Kidney (tissue), 14 donors: ENCODE data around the gene TP63. TPM values are rescaled to one million over a fixed set of nuclear protein-coding genes. Genes with fewer than 3 reads are reported as not detected.

Experiments used
- DNase-seq, 5 donors: peaks; one replicate each; pipeline ENCODE4 v3.0.0-alpha.2; 2013 to 2020
- FAIRE-seq: peaks from 2 replicates; lab custom pipeline; 2012; peaks lifted over from hg19 to GRCh38; lab: Jason Lieb, UNC
- H3K27ac ChIP-seq, 2 donors: one replicate each; pipeline ENCODE4 v1.7.0; 2013; ENCODE audit warnings: low read depth in 2 of 2, low read length in 2 of 2, inconsistent platforms in 1 of 2
- H3K27me3 ChIP-seq: one replicate; pipeline ENCODE4 v1.7.1; 2013; ENCODE audit warnings: low read length, inconsistent platforms; ENCODE audit not compliant: control insufficient read depth, insufficient read depth
- H3K36me3 ChIP-seq, 3 donors: one replicate each; pipeline versions ENCODE4 v1.7.0 to v1.7.1; 2013; ENCODE audit warnings: low read length in 3 of 3, control low read depth in 1 of 3, inconsistent platforms in 1 of 3; ENCODE audit not compliant: insufficient read depth in 3 of 3, control insufficient read depth in 2 of 3
- H3K4me1 ChIP-seq, 3 donors: one replicate each; pipeline versions ENCODE4 v1.7.0 to v1.7.1; 2013; ENCODE audit warnings: low read length in 3 of 3, inconsistent platforms in 1 of 3, low read depth in 1 of 3; ENCODE audit not compliant: control insufficient read depth in 2 of 3, insufficient read depth in 2 of 3
- H3K4me3 ChIP-seq, 3 donors: one replicate each; pipeline versions ENCODE4 v1.7.0 to v1.8.1; 2013; ENCODE audit warnings: low read length in 3 of 3, control low read depth in 1 of 3, inconsistent platforms in 1 of 3
- H3K9ac ChIP-seq, 3 donors: one replicate each; pipeline versions ENCODE4 v1.7.0 to v1.7.1; 2013; ENCODE audit warnings: low read length in 3 of 3, control low read depth in 1 of 3, inconsistent platforms in 1 of 3
- H3K9me3 ChIP-seq, 3 donors: one replicate each; pipeline versions ENCODE4 v1.7.0 to v1.7.1; 2013; ENCODE audit warnings: low read length in 3 of 3, control low read depth in 1 of 3, inconsistent platforms in 1 of 3; ENCODE audit not compliant: control insufficient read depth in 2 of 3, insufficient read depth in 1 of 3
- CTCF ChIP-seq: IDR thresholded peaks from 3 replicates; pipeline ENCODE4 v1.5.1; 2012; ENCODE audit warnings: mild to moderate bottlenecking, moderate library complexity, borderline replicate concordance; ENCODE audit not compliant: insufficient read depth; ENCODE audit errors: extremely low read depth
- intact Hi-C: fragments of 100-400 bp; cut with DNase I; formaldehyde crosslinking; loops from one replicate; pipeline ENCODE4 v1.11.1; 2022
- polyA plus RNA-seq: library from polyadenylated mRNA; stranded (reverse); fragments of 350-450 nt; fragmentation: Illumina TruSeq; extraction: RNeasy Lipid Tissue Mini Kit (QIAGEN cat#74804); gene quantifications from one replicate; pipeline ENCODE4 v1.2.3, GENCODE V29; 2014; ENCODE audit warnings: low read depth, low replicate concordance; ENCODE audit not compliant: insufficient read depth
- total RNA-seq: library from RNA; stranded (reverse); fragmentation: NEBNext Ultra II Directional; extraction: Animal tissue kit (Norgen Biotek cat#: 25700); gene quantifications from one replicate; pipeline ENCODE4 v1.2.1, GENCODE V29; 2021
- donor health status: control.
- donor health status: control.
- donor health status: control.
- donor health status: control.
- donor health status: control.
- donor health status: DM: yes; HTN: yes; CAD: no.
- donor health status: Normal renal cell carcinoma (clear cell type).

TP63 gene
- total and polyA plus RNA-seq, 2 donors from 2014 or later = 0.13 to 1.1 TPM

DNA sequence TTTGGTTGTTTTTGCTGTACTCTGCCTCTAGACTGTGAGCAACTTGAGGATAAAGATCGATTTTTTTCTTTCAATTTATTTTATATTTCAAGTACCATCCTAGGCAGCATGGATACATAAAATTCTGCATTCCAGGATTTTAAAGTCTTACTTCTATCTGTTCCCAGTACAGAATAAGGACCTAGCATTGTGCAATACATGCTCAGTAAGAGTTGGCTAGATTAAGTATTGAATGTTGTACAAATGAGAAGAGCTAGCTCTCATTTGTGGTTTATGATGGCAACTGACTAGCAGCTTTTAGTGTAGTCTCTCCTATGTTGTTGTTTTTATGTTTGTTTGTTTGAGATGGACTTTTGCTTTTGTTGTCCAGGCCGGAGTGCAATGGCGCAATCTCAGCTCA lies 222.7 kb downstream of the TP63 start:
- intact Hi-C loops = no loop called here
- Histone ChIP-seq H3K27ac (no peak overlapping the region), H3K9me3 (no peaks in the 10 kb centered on the region), H3K4me1 (no peaks in the 10 kb centered on the region), H3K4me3 (no peak overlapping the region), H3K36me3 (no peaks in the 10 kb centered on the region), H3K9ac (no peak overlapping the region), H3K27me3 (no peaks in the 10 kb centered on the region)
- DNase-seq = no peak
- no peak for FAIRE-seq
- TF ChIP-seq CTCF = no peak

GRCh38 chr3:189860296-189860695 lies 229.1 kb downstream of the TP63 start:
- Histone ChIP-seq H3K9me3 (no peaks in the 10 kb centered on the region), H3K27ac (no peak overlapping the region)
- no peak for FAIRE-seq

DNA sequence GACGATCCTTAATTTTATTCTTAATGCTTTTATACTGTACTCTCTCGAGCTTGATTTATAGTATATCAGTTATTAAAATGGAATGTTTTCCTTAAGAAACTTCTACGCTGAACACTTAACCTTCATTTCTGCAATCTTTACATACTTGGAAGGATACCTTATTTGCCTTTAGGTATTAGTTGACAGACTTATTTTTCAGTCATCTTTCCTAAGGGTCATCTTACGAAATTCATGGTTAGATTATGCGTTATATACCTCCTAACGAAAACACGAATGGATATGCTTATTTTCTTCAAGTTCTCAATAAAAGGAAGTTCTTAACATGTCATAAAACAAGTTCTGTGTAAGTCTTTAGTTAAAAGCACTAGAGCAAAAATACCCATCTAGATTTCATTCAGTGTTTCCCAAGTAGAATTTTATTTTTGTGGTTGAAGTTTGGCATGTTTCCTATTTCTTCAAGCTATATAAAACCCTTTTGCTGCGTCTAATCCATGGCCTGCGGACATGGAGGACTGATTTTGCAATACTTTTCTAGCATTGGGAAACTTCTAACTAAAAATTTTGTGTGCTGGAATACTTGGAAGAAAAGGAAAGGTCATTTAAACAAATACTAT lies 231.3 kb downstream of the TP63 start:
- H3K4me1 ChIP-seq = no peaks in the 10 kb centered on the region
- no peak overlapping the region for H3K27ac ChIP-seq
- intact Hi-C loops = no loop called here
- DNase-seq (no peak), FAIRE-seq (no peak)
- no peak overlapping the region for H3K9ac ChIP-seq
- H3K27me3 ChIP-seq = no peaks in the 10 kb centered on the region
- no peaks in the 10 kb centered on the region for H3K9me3 ChIP-seq
- no peak for TF ChIP-seq CTCF
- no peaks in the 10 kb centered on the region for H3K36me3 ChIP-seq
- H3K4me3 ChIP-seq = no peak overlapping the region

More at GRCh38 chr3:189860296-189860695, 229.1 kb downstream of the TP63 start:
- Histone ChIP-seq H3K4me1 (no peaks in the 10 kb centered on the region), H3K27me3 (no peaks in the 10 kb centered on the region), H3K9ac (no peak overlapping the region), H3K4me3 (no peak overlapping the region), H3K36me3 (no peaks in the 10 kb centered on the region)
- no peak for TF ChIP-seq CTCF
- intact Hi-C loops = no loop called here
- DNase-seq = no peak

- FAIRE-seq = no peak
- H3K4me3 ChIP-seq = no peak overlapping the region
- H3K4me1 ChIP-seq = no peaks in the 10 kb centered on the region
- intact Hi-C loops = no loop called here
- DNase-seq = no peak
- no peaks in the 10 kb centered on the region for H3K9me3 ChIP-seq
- H3K27ac ChIP-seq = no peak overlapping the region
- TF ChIP-seq CTCF = no peak
- H3K9ac ChIP-seq = no peak overlapping the region
- H3K36me3 ChIP-seq = no peaks in the 10 kb centered on the region
- no peaks in the 10 kb centered on the region for H3K27me3 ChIP-seq
Observed at GRCh38 chr3:189863031-189863430, 231.8 kb downstream of the TP63 start.
